Measurements from ENCODE around the gene PARP8. TPM values are rescaled to one million over a fixed set of nuclear protein-coding genes. Genes with fewer than 3 reads are reported as not detected.

The PARP8 gene
- total and polyA plus RNA-seq, 2 of the 8 experiments (the other 6 are each of a cell fraction or from before 2014, with no cell fraction given): 16.6 to 30.6 TPM

DNA sequence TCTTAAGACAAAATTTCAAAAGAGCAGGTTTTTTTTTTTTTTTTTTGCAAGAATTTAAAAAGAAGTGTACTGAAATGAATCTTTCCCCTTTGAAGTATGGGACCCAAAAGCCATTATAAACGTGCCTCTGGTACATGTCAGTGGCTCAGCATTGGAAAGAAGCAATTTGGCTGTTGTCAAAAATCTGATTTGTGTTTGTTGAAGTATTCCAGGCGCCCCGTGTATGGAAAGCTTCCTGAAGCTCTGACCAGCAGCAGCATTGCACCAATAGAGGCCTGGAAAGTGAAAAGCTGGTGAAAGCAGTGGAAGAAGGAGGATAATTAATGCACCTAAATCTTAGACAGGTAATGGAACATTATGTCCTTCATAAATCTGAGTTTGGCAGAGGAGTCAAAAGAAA is 215.0 kb downstream of the PARP8 start (continued):
- TF ChIP-seq, protein P1, sequence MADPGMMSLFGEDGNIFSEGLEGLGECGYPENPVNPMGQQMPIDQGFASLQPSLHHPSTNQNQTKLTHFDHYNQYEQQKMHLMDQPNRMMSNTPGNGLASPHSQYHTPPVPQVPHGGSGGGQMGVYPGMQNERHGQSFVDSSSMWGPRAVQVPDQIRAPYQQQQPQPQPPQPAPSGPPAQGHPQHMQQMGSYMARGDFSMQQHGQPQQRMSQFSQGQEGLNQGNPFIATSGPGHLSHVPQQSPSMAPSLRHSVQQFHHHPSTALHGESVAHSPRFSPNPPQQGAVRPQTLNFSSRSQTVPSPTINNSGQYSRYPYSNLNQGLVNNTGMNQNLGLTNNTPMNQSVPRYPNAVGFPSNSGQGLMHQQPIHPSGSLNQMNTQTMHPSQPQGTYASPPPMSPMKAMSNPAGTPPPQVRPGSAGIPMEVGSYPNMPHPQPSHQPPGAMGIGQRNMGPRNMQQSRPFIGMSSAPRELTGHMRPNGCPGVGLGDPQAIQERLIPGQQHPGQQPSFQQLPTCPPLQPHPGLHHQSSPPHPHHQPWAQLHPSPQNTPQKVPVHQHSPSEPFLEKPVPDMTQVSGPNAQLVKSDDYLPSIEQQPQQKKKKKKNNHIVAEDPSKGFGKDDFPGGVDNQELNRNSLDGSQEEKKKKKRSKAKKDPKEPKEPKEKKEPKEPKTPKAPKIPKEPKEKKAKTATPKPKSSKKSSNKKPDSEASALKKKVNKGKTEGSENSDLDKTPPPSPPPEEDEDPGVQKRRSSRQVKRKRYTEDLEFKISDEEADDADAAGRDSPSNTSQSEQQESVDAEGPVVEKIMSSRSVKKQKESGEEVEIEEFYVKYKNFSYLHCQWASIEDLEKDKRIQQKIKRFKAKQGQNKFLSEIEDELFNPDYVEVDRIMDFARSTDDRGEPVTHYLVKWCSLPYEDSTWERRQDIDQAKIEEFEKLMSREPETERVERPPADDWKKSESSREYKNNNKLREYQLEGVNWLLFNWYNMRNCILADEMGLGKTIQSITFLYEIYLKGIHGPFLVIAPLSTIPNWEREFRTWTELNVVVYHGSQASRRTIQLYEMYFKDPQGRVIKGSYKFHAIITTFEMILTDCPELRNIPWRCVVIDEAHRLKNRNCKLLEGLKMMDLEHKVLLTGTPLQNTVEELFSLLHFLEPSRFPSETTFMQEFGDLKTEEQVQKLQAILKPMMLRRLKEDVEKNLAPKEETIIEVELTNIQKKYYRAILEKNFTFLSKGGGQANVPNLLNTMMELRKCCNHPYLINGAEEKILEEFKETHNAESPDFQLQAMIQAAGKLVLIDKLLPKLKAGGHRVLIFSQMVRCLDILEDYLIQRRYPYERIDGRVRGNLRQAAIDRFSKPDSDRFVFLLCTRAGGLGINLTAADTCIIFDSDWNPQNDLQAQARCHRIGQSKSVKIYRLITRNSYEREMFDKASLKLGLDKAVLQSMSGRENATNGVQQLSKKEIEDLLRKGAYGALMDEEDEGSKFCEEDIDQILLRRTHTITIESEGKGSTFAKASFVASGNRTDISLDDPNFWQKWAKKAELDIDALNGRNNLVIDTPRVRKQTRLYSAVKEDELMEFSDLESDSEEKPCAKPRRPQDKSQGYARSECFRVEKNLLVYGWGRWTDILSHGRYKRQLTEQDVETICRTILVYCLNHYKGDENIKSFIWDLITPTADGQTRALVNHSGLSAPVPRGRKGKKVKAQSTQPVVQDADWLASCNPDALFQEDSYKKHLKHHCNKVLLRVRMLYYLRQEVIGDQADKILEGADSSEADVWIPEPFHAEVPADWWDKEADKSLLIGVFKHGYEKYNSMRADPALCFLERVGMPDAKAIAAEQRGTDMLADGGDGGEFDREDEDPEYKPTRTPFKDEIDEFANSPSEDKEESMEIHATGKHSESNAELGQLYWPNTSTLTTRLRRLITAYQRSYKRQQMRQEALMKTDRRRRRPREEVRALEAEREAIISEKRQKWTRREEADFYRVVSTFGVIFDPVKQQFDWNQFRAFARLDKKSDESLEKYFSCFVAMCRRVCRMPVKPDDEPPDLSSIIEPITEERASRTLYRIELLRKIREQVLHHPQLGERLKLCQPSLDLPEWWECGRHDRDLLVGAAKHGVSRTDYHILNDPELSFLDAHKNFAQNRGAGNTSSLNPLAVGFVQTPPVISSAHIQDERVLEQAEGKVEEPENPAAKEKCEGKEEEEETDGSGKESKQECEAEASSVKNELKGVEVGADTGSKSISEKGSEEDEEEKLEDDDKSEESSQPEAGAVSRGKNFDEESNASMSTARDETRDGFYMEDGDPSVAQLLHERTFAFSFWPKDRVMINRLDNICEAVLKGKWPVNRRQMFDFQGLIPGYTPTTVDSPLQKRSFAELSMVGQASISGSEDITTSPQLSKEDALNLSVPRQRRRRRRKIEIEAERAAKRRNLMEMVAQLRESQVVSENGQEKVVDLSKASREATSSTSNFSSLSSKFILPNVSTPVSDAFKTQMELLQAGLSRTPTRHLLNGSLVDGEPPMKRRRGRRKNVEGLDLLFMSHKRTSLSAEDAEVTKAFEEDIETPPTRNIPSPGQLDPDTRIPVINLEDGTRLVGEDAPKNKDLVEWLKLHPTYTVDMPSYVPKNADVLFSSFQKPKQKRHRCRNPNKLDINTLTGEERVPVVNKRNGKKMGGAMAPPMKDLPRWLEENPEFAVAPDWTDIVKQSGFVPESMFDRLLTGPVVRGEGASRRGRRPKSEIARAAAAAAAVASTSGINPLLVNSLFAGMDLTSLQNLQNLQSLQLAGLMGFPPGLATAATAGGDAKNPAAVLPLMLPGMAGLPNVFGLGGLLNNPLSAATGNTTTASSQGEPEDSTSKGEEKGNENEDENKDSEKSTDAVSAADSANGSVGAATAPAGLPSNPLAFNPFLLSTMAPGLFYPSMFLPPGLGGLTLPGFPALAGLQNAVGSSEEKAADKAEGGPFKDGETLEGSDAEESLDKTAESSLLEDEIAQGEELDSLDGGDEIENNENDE (IDR thresholded peaks at IDR 0.05; ENCODE audit: insufficient replicate concordance, low read length): no peak

All from H1 (cell line).